ENCODE results near the gene SLC8B1. TPM values are rescaled to one million over a fixed set of nuclear protein-coding genes. Genes with fewer than 3 reads are reported as not detected.

The SLC8B1 gene
- total RNA-seq, 1 donor from 2014 or later, result 14.0 TPM

- DNase-seq (ENCODE audit: low spot score), result peak; percentile 94
Measured at GRCh38 chr12:113271853-113272561, 62.9 kb downstream of the SLC8B1 start.

DNA sequence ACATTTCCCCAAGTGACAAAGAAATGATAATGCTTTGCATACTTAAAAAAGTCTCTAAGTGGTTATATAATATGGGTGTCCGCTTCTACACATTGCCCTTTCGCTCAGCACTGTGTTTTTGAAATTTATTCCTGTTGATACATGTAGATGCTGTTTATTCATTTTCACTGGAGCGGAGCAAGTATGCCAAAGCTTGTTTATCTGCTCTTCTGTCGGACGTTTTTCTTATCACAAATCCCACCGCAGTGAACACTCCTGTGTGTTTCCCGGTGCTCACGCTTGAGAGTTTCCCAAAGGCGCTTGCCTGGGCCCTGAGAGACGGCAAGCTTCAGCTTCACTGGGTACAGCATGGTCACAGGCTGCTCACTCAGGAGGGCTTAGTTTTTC, 63.5 kb downstream of the SLC8B1 start:
- DNase-seq (ENCODE audit: low spot score), result no peak

DNA sequence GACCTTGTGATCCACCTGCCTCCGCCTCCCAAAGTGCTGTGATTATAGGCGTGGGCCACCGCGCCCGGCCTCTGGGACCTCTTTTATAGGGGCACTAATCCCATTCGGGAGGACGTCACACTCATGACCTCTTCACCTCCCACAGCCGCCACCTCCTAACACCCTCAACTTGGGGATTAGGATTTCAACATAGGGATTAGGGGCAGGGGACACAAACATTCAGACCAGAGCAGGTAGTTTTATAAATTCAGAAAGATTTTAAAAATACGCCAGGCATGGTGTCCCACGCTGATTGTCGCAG, 64.2 kb downstream of the SLC8B1 start:
- no peak for DNase-seq (ENCODE audit: low spot score)

- no peak for DNase-seq (ENCODE audit: low spot score)
Measured at GRCh38 chr12:113269257-113269943, 65.5 kb downstream of the SLC8B1 start.

DNA sequence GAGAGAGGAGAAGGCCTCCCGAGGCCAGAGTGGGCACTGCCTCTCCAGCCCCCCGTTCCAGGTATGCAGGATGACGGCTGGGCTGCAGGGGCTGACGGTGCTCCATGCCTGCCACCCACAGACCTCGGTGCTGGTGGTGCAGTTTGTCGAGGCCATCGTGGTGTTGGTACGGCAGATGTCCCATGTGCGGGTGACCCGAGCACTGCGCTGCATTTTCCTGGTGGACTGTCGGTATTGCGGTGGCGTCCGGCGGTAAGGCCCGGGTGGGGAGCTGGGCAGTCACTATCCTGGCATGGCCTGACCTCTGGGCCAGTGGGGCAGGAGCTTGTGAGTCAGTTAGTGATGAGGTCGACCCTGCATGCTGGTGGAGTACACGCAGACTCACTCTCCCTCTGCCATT, 66.3 kb downstream of the SLC8B1 start:
- no peak for DNase-seq (ENCODE audit: low spot score)

- DNase-seq (ENCODE audit: low spot score), result no peak
Measured at GRCh38 chr12:113268136-113268535, 66.8 kb downstream of the SLC8B1 start.

- DNase-seq (ENCODE audit: low spot score), result no peak
Measured at GRCh38 chr12:113267621-113268020, 67.3 kb downstream of the SLC8B1 start.

GRCh38 chr12:113266106-113266895, 68.6 kb downstream of the SLC8B1 start:
- DNase-seq (ENCODE audit: low spot score), result no peak

GRCh38 chr12:113263431-113263963, 71.4 kb downstream of the SLC8B1 start:
- DNase-seq (ENCODE audit: low spot score), result no peak

DNA sequence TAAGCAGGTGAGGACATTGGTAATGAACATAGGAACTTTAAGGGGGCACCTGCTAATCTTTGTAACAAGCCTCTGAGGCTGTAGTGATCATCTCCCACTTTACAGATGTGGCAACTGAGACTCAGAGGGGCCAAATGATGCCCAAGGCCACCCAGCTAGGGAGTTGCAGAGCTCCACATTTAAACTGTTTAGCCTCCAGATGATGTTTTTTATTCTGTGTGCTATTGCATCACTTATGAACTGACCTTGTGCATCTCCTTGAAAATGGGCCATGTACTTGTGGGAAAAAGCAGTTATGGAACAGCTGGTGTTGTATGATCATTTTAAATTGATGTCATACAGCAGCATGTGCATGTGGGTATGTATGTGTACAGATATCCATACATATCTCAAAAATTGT, 72.2 kb downstream of the SLC8B1 start:
- no peak for DNase-seq (ENCODE audit: low spot score)

- no peak for DNase-seq (ENCODE audit: low spot score)
Measured at GRCh38 chr12:113261847-113262470, 73.0 kb downstream of the SLC8B1 start.

DNA sequence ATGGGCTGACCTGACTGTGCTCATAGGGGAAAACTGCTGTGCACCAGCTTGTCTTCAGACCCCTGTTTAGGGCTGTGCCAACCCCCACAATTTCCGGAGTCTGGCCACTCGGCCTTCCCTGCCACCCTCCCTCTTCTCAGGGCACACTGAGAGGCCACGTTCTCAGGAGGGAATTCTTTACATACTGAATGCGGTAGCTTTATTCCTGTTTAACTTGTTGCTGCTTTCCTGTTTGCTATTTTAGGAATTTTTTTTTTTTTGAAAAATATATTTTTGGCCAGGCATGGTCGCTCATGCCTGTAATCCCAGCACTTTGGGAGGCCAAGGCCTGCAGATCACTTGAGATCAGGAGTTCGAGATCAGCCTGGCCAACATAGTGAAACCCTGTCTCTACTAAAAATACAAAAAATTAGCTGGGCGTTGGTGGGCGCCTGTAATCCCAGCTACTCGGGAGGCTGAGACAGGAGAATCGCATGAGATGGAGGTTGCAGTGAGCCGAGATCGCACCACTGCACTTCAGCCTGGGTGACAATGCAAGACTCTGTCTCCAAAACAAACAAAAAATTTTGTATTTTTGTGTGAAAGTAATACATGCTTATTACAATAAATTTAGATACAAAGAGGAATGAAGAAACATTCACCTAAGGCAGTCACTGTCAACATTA, 74.1 kb downstream of the SLC8B1 start:
- no peak for DNase-seq (ENCODE audit: low spot score)

- DNase-seq (ENCODE audit: low spot score), result no peak
Measured at GRCh38 chr12:113260127-113260526, 74.8 kb downstream of the SLC8B1 start.

GRCh38 chr12:113257564-113257963, 77.3 kb downstream of the SLC8B1 start:
- no peak for DNase-seq (ENCODE audit: low spot score)

- no peak for DNase-seq (ENCODE audit: low spot score)
Measured at GRCh38 chr12:113254298-113254697, 80.6 kb downstream of the SLC8B1 start.

DNA sequence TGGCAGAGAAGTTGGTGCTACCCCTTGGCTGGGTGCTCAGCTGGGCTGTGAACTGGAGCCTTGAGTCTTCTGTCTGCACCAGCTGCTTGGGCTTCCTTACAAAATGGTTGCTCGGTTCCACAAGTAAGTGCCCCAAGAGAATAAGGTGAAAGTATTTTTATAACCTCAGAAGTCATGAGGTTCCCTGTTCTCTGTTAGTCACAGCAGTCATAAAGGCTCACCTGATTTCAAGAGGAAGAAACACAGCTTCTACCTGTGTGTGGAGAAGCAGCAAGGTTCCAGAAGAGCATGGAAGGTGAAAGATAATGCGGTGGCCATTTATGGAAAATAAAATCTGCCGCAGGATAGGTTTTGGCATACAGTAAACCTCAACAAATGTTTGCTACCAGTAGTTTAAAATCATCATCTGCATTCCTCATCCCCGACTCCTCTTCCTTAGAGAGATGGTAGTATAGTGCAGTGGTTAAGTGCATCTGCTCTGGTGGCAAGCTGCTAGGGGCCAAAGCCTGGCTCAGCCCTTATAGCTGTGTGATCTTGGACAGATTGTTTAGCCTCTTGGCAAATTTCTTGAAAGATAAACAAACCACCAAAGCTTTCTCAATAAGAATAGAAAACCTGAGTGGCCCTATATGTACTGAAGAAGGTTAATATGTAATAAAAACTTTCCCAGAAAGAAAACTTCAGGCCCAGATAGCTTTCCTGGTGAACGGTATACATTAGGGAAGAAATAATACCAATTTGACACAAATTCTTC, 81.2 kb downstream of the SLC8B1 start:
- DNase-seq (ENCODE audit: low spot score), result no peak

DNA sequence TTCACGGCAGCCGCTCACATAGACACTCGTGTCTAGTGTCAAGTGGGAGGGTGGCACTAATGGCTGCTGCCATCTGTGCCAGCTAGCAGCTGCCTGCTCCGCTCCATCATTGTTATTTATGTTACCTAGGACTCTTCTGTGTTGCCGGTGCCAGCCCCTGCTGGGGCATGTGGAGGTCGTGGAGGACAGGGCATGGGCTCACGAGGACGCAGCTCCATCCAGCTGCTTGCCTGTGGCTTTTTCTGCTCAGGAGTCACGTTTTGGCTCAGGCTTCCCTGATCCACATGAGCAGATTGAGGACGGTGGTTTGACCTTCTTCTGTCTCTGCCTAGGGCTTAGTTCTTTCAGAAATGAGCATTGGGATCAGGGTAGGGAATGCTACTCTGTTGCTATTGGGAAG, 82.4 kb downstream of the SLC8B1 start:
- no peak for DNase-seq (ENCODE audit: low spot score)

GRCh38 chr12:113251404-113252070, 83.4 kb downstream of the SLC8B1 start:
- DNase-seq (ENCODE audit: low spot score), result no peak

DNA sequence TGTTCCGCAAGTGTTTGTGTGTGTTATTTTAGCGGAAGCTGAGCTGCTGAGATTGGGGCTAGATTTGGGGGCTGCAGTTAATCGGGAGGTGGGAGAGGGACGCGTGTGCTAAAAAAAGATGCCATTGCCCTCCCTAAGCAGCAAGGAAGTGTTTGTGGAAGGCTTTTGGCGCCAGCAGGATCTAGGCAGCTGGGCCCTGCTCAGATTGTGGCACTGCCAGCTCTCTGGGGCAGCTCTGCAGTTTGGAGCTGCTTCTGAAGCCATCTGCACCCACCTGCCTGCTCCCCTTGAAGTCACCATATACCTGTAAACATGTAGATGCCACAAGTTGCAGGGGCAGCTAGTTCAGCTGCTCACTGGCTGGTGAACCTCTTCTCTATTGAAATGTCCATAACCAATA, 84.9 kb downstream of the SLC8B1 start:
- no peak for DNase-seq (ENCODE audit: low spot score)

DNA sequence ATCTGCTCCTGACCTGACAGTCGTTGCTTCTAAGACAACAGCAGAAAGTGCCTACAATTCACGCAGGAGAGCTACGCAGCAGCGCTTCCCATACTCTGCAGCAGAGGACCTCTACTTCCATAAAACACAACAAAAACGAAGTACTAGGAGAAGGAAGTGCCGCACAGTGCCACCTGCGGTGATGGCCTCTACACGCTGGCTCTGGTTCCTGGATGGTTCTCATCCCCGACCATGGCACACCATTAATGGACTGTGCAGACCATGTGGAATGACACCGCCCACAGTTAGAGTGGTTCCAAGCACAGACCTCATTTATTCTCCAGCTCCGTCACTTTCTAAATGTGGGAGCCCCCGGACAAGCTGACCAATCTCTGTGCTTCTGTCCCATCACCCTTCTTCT, 85.4 kb downstream of the SLC8B1 start:
- no peak for DNase-seq (ENCODE audit: low spot score)
